Hypothalamus (tissue), 51 donors: ENCODE results near the gene CCDC150.
A peak's percentile ranks its signal among the peaks of the same experiment; 100 is the strongest.
"Not testable (repeated sequence)": the region's sequence is repeated elsewhere in the genome, so short reads cannot be mapped to it uniquely, and the experiment has no call there.

Source experiments
- DNase-seq, 51 donors: peaks; one replicate each; lab custom pipeline; 2025; lab: John Stamatoyannopoulos, UW

The CCDC150 gene

DNA sequence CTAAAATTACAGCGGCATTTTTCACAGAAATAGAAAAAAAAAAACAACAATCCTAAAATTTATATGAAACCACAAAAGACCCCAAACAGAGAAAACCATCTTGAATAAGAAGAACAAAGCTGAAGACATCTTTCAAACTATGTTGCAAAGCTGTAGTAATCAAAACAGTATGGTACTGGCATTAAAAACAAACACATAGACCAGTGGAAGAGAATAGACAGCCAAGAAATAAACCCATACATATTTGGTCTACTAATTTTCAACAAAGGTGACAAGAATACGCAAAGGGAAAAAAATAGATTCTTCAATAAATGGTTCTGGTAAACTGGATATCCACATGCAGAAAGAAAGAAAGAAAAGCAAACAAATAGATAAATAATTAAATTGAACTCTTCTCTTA, 9.0 kb upstream of the CCDC150 start:
- DNase-seq = no peak

DNA sequence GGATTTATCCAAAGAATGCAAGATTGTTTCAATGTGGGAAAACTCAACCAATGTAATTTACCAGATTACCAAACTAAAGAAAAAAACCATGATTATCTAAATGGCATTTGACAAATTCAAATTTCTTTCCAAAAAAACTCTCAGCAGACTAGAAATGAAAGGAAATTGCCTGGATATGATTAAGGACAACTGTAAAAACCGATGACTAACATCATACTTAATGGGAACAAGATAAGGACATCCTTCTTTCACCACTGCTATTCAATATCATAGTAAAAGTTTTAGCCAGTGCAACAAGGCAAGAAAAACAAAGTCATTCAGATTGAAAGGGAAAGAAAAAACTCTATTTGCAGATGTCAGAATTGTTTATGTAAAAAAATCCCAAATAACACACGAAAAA, 4.4 kb upstream of the CCDC150 start:
- DNase-seq = no peak

DNA sequence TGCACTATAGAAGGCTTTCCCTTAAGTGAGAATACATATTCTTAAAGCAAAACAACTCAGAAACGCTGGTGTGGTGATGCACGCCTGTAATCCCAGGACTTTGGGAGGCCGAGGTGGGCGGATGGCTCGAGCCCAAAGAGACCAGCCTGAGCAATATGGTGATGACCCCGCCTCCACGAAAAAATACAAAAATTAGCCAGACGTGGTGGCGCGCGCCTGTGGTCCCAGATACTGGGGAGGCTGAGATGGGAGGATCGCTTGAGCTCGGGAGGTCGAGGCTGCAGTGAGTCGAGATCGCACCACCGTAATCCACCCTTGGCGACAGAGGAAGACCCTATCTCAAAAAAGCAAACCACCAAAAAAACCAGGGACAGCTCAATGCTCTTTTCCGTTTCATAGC, 750 bp upstream of the CCDC150 start:
- peak in 2 of 51 donors; percentile 0 to 2 for DNase-seq

DNA sequence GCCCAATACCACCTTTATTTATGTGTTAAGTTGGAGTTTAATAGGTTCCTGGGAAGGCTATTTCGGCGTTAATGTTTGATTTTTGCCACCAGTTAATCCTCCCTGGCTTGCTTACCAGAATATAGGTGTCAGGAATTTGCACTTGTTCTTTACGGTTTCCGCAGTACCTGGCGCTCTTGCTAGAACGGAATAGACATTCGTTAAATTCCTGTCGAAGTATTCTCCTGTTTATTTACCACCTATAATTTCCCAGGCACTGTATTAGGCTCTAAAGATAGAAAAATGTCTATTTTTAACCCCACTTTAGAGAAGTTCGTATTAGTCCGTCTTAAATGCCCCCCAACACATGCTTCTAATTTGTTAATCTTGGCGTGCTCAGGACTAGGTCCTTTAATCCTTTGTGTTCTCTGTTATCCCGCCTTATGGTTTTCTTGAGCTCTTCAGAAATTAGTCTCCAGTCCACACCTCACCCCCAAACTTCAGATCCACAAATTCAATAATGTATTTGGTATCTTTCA, 575 bp downstream of the CCDC150 start:
- no peak for DNase-seq

- no peak for DNase-seq
Observed at GRCh38 chr2:196649202-196649601, 9.7 kb downstream of the CCDC150 start.

DNA sequence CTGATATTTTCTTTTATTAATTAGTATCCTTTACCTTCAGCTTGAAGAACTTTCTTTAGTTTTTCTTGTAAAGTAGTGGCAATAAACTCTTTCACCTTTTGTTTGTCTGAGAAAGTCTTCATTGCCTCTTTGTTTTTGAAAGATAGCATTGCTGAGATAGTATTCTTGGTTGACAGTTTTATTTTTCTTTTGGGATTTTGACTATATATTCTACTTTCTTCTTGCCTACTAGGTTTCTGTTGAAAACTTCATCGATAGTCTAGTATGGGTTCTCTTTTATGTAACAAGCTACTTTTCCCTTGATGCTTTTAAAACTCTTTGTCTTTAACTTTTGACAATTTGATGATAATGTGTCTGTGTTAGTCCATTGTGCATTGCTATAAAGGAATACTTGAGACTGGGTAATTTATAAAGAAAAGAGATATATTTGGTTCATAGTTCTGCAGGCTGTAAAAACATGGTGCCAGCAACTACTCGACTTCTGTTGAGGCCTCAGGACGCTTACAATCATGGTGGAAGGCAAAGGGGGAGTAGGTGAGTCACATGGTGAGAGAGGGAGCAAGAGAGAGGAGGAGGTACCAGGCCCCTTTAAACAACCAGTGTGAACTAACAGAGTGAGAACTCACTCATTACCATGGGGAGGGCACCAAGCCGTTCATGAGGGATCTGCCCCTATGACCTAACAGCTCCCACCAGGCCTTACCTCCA, 12.0 kb downstream of the CCDC150 start:
- no peak for DNase-seq

GRCh38 chr2:196652869-196653268, 13.4 kb downstream of the CCDC150 start:
- no peak for DNase-seq

- DNase-seq = no peak
Observed at GRCh38 chr2:196653843-196654242, 14.3 kb downstream of the CCDC150 start.

DNA sequence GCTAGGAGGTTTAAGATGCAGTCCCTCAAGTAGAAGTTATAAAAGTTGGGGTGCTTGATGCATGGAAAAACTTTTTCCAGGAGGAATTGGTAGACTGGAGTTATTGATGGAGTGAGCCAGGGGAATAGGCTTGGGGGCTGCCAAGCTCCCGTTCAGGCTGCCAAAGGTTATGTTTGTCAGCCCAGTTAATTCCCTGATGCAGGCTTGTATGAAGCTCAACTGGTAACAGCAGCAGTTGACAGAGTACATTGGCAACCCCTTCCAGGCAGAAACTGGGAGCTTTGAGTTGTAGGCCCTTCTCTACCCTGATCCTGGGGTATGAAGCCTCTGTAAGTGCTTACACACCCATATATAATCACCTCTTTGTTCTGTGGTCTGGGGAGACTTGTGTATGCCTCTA, 16.2 kb downstream of the CCDC150 start:
- no peak for DNase-seq

DNA sequence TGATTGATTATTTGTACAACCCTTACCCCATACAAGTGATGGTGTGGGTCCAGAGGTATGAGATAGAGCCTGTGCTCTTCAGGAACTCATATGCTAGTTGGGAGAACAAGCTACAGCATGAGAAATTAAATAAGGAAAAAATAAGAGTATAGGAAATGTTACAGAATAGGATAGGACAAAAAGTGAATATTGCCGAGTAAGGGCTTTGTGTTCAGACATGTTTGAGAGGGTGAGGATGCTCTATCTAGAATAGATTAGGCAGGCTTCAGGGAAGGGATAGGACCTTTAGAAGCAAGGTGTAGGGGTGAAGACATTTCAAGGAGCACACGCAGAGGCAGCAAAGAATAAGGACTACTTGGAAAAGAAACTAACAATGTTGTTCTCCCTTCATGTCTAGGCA, 17.8 kb downstream of the CCDC150 start:
- DNase-seq = no peak

DNA sequence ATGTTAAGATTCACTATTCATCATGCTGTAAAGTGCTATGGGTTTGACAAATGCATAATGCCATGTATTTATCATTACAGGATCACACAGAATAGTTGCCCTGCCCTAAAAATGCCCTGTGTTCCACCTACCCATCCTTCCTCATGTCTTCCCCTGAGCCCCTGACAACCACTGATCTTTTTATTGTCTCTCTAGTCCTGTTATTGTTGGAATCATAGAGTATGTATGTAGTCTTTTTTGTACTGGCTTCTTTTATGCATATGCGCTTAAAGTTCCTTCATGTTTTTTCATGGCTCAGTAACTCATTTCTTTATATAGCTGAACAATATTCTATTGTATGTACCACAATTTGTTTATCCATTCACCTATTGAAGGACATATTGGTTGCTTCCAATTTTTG, 20.3 kb downstream of the CCDC150 start:
- no peak for DNase-seq

GRCh38 chr2:196660244-196660643, 20.7 kb downstream of the CCDC150 start:
- no peak for DNase-seq

DNA sequence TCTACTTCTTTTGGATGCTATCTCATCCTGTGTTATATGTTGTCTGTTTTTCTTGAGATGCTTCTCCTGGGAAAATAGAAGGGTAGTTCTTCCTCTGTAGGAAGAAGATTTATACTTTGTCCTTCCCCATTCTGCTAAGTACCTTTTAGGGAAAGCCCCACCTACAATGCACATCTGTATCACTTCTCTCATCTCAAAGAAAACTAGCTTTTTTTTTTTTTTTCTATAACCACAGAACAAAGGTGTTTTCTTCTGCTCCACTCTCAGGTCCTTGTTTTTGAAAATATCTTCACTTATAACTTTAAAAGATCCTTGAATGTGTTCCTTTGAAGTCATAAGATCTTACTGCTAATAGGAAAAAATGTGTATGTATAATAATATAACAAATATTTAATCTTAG, 30.8 kb downstream of the CCDC150 start:
- DNase-seq = no peak

DNA sequence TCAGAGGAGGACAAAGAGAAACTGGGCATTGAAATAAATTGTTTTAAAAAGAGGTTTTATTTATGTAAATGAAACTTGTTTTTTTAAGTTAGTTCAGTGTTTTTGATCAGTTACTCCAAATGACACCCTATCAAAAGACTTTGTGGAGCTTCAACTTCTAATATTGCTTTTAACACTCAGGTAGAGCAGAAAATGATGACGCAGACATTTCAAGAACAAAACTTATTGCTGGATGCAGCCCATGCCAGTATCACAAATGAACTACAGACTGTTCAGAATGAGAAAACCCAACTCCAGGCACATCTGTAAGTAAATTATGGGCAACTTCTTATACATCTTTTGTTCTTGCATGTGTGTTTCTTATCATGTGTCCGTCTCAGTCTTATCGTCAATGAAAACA, 36.4 kb downstream of the CCDC150 start:
- DNase-seq = no peak

GRCh38 chr2:196677404-196677803, 37.9 kb downstream of the CCDC150 start:
- no peak for DNase-seq

DNA sequence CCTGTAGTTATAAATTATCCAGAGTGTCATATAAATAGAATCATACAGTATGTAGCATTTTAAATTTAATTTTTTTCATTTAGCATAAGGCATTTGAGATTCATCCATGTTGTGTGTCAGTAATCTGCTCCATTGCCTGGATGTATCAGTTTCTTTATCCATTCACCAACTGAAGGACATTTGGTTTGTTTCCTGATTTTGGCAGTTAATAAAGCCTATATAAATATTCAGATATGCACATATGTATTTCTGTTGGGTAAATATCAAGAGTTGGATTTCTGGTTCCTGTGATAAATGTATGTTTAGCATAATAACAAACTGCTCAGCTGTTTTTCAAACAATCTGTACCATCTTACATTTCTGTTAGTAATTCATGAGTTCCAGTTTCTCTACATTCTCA, 39.9 kb downstream of the CCDC150 start:
- no peak for DNase-seq

DNA sequence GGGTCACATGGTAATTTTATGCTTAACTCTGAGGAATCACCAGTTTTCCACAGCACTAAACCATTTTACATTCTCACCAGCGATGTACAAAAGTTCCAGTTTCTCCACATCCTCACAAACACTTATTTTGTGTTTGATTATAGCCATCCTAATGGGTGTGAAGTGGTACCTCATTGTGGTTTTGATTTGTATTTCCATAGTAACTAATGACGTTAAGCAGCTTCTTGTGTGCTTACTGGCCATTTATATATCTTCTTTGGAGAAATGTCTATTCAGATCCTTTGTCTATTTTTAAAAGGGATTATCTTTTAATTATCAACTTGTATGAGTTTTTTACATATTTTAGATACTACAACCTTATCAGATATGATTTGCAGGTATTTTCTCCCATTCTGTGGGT, 42.0 kb downstream of the CCDC150 start:
- no peak for DNase-seq

DNA sequence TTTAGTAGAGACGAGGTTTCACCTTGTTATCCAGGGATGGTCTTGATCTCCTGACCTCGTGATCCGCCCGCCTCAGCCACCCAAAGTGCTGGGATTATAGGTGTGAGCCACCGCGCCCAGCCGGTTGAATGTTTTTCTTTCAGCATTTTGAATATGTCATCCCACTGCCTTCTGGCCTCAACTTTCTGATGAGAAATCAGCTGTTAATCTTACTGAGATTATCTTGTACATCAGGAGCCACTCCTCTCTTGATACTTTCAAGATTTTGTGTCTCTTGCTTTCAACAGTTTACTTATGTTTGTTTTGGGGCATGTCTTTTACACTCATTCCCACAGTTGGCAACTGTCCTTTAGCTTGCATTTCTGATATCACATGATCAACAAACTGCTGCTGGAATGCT, 46.3 kb downstream of the CCDC150 start:
- DNase-seq = no peak

GRCh38 chr2:196686737-196687136, 47.2 kb downstream of the CCDC150 start:
- DNase-seq = not testable (repeated sequence)

- no peak for DNase-seq
Observed at GRCh38 chr2:196696423-196697079, 57.0 kb downstream of the CCDC150 start.

DNA sequence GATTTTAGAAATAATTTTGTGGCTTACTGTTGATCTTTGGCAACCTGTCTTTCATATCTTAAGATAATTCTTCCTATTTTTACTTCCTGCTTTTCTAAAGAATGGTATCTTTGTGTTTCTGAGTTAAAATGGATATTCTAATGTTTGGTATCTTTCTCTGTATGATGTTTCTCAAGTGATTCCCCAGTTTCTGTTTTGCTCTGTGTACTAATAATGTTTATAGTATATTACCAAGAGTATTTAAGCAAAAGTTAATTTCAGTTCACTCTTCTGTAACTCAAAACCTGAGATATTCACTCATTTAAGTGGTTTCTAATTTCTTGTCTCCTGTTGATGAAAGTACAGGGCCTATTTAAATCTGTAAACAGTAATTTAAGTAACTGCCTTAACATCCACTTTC, 58.3 kb downstream of the CCDC150 start:
- DNase-seq = no peak

- no peak for DNase-seq
Observed at GRCh38 chr2:196702641-196703040, 63.1 kb downstream of the CCDC150 start.
